Measurements from ENCODE around the gene GRID2.

The GRID2 gene

DNA sequence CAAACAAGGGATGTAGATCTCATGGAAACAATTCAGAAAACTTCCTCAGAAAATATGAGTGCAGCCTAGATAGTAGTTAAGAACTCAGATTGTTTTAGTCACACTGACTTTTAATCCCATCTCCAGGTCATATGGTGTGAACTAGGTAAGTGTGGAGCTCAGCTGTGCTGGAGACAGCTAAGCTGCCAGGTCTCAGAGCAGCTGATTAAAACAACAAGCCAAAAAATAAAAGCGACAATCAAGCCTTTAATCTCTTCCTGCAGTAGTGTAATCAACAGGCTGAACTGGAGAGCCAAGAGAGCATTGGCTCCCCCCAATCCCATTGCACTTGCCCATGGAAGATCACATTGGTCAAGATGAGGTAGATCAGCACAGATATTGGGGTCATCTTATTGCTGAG, 1426.5 kb downstream of the GRID2 start:
- no peak for DNase-seq (ENCODE audit: extremely low read depth, low read depth)
- TF ChIP-seq, protein P1, sequence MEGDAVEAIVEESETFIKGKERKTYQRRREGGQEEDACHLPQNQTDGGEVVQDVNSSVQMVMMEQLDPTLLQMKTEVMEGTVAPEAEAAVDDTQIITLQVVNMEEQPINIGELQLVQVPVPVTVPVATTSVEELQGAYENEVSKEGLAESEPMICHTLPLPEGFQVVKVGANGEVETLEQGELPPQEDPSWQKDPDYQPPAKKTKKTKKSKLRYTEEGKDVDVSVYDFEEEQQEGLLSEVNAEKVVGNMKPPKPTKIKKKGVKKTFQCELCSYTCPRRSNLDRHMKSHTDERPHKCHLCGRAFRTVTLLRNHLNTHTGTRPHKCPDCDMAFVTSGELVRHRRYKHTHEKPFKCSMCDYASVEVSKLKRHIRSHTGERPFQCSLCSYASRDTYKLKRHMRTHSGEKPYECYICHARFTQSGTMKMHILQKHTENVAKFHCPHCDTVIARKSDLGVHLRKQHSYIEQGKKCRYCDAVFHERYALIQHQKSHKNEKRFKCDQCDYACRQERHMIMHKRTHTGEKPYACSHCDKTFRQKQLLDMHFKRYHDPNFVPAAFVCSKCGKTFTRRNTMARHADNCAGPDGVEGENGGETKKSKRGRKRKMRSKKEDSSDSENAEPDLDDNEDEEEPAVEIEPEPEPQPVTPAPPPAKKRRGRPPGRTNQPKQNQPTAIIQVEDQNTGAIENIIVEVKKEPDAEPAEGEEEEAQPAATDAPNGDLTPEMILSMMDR (IDR thresholded peaks at IDR 0.05; ENCODE audit: low read depth, low read length, missing control alignments), result no peak
- H3K4me3 ChIP-seq (replicated peaks; ENCODE audit: low read depth, low read length), result no peak overlapping the region

DNA sequence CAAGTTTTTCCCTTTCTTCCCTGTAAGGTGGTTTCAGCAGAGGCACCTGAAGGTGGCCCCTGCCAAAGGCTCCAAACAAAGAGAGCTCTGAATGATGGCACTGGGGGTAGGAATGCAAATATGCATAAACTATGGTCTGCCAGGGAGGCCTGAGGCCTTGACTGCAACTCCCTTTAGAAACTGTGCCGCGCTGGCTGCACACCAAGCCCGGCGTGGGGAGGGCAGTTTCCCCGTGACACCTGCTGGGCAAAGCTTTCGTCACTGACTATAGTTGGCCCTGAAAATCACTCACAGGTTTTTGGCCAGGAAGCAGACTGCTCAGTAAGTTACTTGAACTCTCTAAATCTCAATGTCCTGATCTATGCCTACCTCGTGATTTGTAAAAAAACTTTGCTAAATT, 1427.0 kb downstream of the GRID2 start:
- TF ChIP-seq, protein P1 (IDR thresholded peaks at IDR 0.05; ENCODE audit: low read depth, low read length, missing control alignments), result no peak
- no peak overlapping the region for H3K4me3 ChIP-seq (replicated peaks; ENCODE audit: low read depth, low read length)
- DNase-seq (ENCODE audit: extremely low read depth, low read depth), result no peak

DNA sequence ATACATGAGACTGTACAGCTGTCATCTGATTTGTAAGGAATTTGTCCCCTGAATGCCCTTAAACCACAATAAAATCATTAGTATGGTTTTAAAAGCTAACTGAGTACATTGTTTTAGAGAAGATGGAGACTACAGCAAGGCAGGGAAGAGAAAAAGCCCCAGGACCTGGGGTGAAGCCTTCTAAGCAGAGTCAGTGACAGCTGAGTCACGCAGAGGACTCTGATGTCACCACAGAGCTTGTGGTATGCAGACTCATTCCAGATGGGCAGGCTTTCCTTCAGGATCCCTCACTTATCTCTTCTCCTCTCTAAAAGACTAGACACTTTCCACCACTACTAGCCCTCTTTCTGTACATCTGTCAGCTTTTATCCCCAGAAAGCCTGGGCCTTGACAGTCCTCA, 1427.7 kb downstream of the GRID2 start:
- no peak for DNase-seq (ENCODE audit: extremely low read depth, low read depth)
- H3K4me3 ChIP-seq (replicated peaks; ENCODE audit: low read depth, low read length), result no peak overlapping the region
- TF ChIP-seq, protein P1 (IDR thresholded peaks at IDR 0.05; ENCODE audit: low read depth, low read length, missing control alignments), result no peak

DNA sequence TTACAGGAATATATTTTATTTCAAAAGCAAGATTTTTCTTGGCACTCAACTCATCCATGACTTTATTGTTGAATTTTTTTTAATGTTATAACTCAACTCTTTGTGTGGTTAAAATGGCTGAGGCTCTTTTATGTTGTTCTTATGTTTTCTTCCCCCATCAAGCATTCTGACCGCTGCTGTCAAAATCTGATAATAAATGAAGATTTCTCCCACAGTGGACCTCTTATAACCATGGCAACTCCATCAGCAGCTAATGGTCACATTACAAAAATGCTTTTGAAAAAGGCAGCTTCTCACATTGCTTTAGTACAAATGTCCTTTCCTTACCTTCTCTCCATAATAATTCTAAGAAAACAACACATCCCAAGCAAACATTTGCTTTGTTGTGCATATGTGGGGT, 1428.7 kb downstream of the GRID2 start:
- no peak for DNase-seq (ENCODE audit: extremely low read depth, low read depth)
- TF ChIP-seq, protein P1 (IDR thresholded peaks at IDR 0.05; ENCODE audit: low read depth, low read length, missing control alignments), result no peak
- no peak overlapping the region for H3K4me3 ChIP-seq (replicated peaks; ENCODE audit: low read depth, low read length)

DNA sequence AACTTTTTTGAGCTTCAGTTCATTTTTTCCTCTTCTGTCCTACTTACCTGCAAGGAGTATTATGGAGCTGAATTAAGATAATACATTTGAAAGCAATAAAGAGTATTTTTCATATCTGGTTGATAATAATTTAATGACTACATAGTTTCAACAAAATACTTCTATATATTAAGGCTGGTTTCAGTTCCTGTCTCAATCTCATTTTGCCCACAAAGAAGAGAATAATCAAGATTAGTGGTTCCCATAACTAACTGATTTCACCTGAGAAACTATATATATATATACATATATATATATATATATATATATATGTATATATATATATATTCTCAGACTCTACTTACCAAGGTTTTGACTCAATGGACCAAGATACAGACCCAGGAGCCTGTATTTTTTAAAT, 1437.1 kb downstream of the GRID2 start:
- no peak for DNase-seq (ENCODE audit: extremely low read depth, low read depth)
- TF ChIP-seq, protein P1 (IDR thresholded peaks at IDR 0.05; ENCODE audit: low read depth, low read length, missing control alignments), result no peak
- no peak overlapping the region for H3K4me3 ChIP-seq (replicated peaks; ENCODE audit: low read depth, low read length)

DNA sequence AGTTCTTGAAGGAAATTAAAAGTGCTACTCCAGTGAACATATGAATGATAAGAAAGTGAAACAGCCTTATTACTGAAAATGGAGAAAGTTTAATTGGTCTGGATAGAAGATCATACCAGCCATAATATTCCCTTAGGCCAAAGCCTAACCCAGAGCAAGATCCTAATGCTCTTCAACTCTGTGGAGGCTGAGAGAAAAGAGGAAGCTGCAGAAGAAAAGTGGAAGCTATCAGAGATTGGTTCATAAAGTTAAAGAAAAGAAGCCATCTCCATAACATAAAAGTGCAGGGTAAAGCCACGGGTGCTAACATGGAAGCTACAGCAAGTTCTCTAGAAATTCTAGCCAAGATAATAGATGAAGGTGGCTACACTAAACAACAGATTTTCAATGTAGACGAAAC, 1439.3 kb downstream of the GRID2 start:
- H3K4me3 ChIP-seq (replicated peaks; ENCODE audit: low read depth, low read length), result no peak overlapping the region
- no peak for DNase-seq (ENCODE audit: extremely low read depth, low read depth)
- TF ChIP-seq, protein P1 (IDR thresholded peaks at IDR 0.05; ENCODE audit: low read depth, low read length, missing control alignments), result no peak

DNA sequence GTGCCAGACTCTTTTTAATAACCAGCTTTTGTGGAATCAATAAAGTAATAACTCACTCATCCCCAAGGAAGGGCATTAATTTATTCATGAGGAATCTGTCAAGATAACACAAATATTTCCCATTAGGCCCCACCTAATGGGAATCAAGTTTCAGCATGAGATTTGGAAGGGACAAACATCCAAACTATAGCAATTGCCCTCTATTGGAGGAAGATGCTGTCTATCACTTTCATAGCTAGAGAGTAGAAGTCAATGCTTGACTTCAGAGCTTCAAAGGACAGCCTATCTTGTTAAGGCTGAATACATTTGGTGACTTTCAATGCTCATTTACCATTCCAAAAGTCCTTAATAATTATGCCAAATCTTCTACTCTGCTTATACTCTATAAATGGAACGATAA, 1439.9 kb downstream of the GRID2 start:
- no peak for DNase-seq (ENCODE audit: extremely low read depth, low read depth)
- TF ChIP-seq, protein P1 (IDR thresholded peaks at IDR 0.05; ENCODE audit: low read depth, low read length, missing control alignments), result no peak
- no peak overlapping the region for H3K4me3 ChIP-seq (replicated peaks; ENCODE audit: low read depth, low read length)
